HG03139 (cell line): ENCODE data around the gene MAGEB3.

Source experiments
- ATAC-seq: cut with Tn5 transposase; IDR thresholded peaks from one replicate; pipeline ENCODE4 v1.9.1; 2021; ENCODE audit not compliant: unreplicated experiment

Gene MAGEB3

DNA sequence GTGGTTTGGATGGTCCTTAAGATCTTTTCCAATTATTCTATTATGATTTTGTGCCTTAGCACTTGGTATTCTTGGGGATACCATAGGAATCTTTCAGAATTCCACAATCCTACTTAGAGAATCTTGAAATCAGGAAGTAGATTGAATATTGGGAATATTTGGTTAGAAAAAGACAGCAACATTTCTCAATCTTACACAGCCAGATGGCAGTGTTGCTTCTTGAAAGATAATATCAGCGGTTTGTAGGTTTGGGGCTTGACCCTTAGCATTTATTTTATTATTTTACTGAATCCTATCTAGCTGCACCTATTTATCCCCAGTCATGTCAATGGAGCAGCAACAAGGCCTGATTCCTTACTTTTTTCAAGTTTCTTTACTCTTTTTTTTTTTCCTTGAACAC is 45.0 kb downstream of the MAGEB3 start:
- ATAC-seq = no peak

DNA sequence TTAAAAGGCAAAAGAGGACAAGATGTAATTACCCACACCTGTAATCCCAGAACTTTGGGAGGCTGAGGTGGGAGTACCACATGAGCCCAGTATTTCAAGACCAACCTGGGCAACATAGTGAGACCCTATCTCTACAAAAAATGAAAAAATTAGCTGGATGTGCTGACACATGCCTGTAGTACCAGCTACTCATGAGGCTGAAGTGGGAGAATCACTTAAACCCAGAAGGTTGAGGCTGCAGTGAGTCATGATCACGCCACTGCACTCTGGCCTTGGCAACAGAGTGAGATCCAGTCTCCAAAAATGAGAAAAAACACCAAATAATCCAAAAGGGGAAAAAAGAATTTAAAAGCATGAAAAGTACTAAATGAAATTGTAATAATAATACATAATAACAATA is 47.9 kb downstream of the MAGEB3 start:
- no peak for ATAC-seq

DNA sequence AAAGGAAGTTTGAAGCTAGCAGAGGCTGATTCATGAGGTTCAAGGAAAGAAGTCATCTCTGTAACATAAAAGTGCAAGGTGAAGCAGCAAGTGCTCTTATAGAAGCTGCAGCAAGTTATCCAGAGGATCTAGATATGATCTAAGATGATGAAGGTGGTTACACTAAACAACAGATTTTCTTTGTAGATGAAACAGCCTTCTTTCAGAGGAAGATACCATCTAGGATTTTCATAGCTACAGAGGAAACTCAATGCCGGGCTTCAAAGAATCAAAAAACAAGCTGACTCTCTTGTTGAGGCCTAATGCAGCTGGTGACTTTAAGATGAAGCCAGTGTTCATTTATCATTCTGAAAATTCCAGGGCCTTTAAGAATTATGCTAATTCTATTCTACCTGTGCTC is 50.0 kb downstream of the MAGEB3 start:
- ATAC-seq = no peak

DNA sequence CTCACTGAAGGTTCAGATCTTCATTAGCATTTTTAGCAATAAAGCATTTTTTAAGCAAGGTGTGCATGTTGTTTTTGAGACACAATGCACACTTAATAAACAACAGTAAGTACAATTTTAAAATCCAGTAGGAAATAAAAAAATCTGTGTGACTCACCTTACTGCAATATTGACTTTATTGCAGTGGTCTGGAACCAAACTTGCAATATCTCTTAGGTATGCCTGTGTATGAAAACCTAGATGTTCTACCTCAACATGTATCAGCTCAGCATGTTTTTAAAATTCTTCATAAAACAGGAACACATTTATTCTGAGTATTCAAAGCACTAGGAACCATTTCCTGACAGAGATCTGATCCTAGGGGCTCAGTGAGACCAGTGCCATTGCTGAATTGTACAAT is 52.1 kb downstream of the MAGEB3 start:
- ATAC-seq = no peak

DNA sequence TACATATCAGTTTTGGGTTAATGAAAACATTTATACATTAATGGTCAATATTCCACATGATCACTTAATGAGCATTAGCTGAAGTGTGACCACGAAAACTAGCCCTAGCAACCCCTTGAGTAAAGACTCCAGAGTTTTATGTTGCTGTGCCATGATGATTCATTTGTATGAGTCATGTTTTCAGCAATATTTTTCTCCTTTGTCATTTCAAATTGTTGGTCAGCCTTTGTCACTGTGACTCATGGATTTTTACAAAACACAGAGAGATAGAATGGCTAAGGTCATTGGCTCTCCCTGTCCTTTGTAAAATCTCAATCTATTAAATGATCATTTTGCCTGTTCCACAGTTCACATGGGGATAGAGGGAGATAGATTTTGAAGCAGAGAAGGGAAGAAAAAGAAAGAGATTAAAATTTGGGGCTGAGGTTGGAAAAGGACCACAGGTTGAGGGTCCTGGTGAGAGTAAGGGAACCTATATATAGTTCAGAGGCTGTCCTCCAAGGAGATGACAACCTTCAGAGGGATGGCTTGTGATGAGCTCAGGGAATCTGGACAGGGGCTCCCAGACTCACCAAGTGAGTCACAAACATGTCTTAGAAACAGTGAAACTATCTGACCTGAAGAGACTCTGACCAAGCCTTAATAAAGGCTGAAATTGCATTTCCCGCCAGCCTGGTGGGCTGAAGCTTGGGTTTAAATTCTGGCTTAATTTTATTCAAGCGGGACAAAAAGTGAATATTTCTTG is 53.2 kb downstream of the MAGEB3 start:
- no peak for ATAC-seq
